GM10248 (cell line): ENCODE measurements around the gene RGS7.
"Not testable (repeated sequence)": the region's sequence is repeated elsewhere in the genome, so short reads cannot be mapped to it uniquely, and the experiment has no call there.

ENCODE experiments used
- CTCF ChIA-PET: fragments of 300-600 bp; sonication (Branson Sonifier 250); formaldehyde crosslinking; extraction: SDS; loops from one replicate; lab custom pipeline; 2021; ENCODE audit warnings: antibody characterized with exemption; lab: Yijun Ruan, JAX
- POLR2A ChIA-PET: fragments of 350-650 bp; sonication (Branson Sonifier 250); formaldehyde crosslinking; extraction: SDS; loops from one replicate; lab custom pipeline; 2020; ENCODE audit warnings: antibody characterized with exemption; lab: Yijun Ruan, JAX
- DNase-seq: peaks from one replicate; pipeline ENCODE4 v3.0.0; 2012; ENCODE audit errors: extremely low spot score
- TF ChIP-seq, protein P1 (sequence below): IDR thresholded peaks from 2 replicates; pipeline ENCODE4 v1.5.1; 2012; ENCODE audit warnings: mild to moderate bottlenecking, low read depth; ENCODE audit errors: extremely low read depth, missing control alignments, control extremely low read depth

RGS7 gene

GRCh38 chr1:240888039-240888786, 468.8 kb downstream of the RGS7 start:
- POLR2A ChIA-PET: no interaction called here
- peak; percentile 60 for DNase-seq
- CTCF ChIA-PET: interaction anchor here (0.8 to 2.0 kb wide), 10 partner anchors 12 to 602 kb away, joined by 3 to 15 read pairs (median 4); no protein-coding TSS in a partner anchor
- TF ChIP-seq, protein P1, sequence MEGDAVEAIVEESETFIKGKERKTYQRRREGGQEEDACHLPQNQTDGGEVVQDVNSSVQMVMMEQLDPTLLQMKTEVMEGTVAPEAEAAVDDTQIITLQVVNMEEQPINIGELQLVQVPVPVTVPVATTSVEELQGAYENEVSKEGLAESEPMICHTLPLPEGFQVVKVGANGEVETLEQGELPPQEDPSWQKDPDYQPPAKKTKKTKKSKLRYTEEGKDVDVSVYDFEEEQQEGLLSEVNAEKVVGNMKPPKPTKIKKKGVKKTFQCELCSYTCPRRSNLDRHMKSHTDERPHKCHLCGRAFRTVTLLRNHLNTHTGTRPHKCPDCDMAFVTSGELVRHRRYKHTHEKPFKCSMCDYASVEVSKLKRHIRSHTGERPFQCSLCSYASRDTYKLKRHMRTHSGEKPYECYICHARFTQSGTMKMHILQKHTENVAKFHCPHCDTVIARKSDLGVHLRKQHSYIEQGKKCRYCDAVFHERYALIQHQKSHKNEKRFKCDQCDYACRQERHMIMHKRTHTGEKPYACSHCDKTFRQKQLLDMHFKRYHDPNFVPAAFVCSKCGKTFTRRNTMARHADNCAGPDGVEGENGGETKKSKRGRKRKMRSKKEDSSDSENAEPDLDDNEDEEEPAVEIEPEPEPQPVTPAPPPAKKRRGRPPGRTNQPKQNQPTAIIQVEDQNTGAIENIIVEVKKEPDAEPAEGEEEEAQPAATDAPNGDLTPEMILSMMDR: peak; percentile 68

GRCh38 chr1:240883490-240883889, 473.5 kb downstream of the RGS7 start:
- DNase-seq: no peak
- POLR2A ChIA-PET: no interaction called here
- TF ChIP-seq, protein P1: no peak
- CTCF ChIA-PET: no interaction called here

GRCh38 chr1:240882656-240883308, 474.2 kb downstream of the RGS7 start:
- CTCF ChIA-PET, DNase-seq, POLR2A ChIA-PET: not testable (repeated sequence)

GRCh38 chr1:240878631-240879030, 478.4 kb downstream of the RGS7 start:
- POLR2A ChIA-PET: no interaction called here
- TF ChIP-seq, protein P1: no peak
- CTCF ChIA-PET: no interaction called here
- no peak for DNase-seq

GRCh38 chr1:240877605-240878004, 479.4 kb downstream of the RGS7 start:
- DNase-seq: no peak
- POLR2A ChIA-PET: no interaction called here
- CTCF ChIA-PET: no interaction called here
- TF ChIP-seq, protein P1: no peak

DNA sequence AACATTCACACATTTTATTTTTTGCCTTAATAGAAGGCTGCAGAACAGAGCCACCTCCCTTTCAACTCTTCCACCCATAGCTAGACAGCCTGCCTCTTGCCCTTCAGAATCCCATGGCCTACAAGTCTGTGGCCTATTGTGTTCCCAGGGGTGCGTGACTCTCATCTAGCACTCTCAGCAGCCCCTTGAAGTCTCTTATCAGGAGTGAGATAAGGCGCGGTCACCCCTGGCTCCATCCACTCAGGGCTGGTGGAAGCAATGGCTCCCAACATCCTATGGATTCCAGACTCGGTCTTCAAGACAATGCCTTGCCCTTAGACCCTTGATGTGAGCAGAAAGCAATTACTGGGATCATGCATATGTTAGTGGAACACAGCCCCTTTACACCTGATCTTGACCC, 480.9 kb downstream of the RGS7 start:
- POLR2A ChIA-PET: no interaction called here
- DNase-seq: no peak
- CTCF ChIA-PET: no interaction called here
- TF ChIP-seq, protein P1: no peak

- ChIA-PET POLR2A (no interaction called here), CTCF (no interaction called here)
- no peak for DNase-seq
- TF ChIP-seq, protein P1: no peak
Measured at GRCh38 chr1:240869071-240869470, 487.9 kb downstream of the RGS7 start.
